Caco-2 (cell line): Measurements from ENCODE around the gene CARD18. TPM values are rescaled to one million over a fixed set of nuclear protein-coding genes. Genes with fewer than 3 reads are reported as not detected.

ENCODE experiments used
- BruUV-seq: library from RNA; stranded (reverse); fragments of 400-500 nt; replicated peaks from 2 replicates; lab custom pipeline; 2021; lab: Mats Ljungman, UMichigan
- CTCF ChIA-PET: fragments of 300-600 bp; sonication (Branson Sonifier 250); formaldehyde crosslinking; loops from one replicate; lab custom pipeline; 2022; ENCODE audit warnings: antibody characterized with exemption; lab: Charles Lee
- POLR2A ChIA-PET: fragments of 300-600 bp; sonication (Branson Sonifier 250); formaldehyde crosslinking; loops from one replicate; lab custom pipeline; 2022; ENCODE audit warnings: antibody characterized with exemption; lab: Charles Lee
- DNase-seq, 2 experiments: peaks; one replicate each; pipeline versions ENCODE4 v3.0.0 to v3.0.0-alpha.2; 2020 to 2022
- H3K27me3 ChIP-seq: replicated peaks from 2 replicates; pipeline ENCODE4 v1.6.0; 2011; ENCODE audit warnings: low read length; ENCODE audit not compliant: control insufficient read depth, insufficient read depth
- H3K36me3 ChIP-seq: 2 replicates; pipeline ENCODE4 v1.5.1; 2011; ENCODE audit warnings: low read length; ENCODE audit not compliant: control insufficient read depth, insufficient read depth
- H3K4me1 ChIP-seq: fragments of 250-450 bp; sonication (Bioruptor Pico); 2 replicates; pipeline ENCODE4 v1.5.1; 2020; ENCODE audit warnings: mild to moderate bottlenecking
- H3K4me3 ChIP-seq: 2 replicates; pipeline ENCODE4 v1.5.1; 2011; ENCODE audit warnings: low read depth, mild to moderate bottlenecking, control low read depth, low read length
- H3K9me3 ChIP-seq: fragments of 250-450 bp; sonication (Bioruptor Pico); 2 replicates; pipeline ENCODE4 v1.5.1; 2020; ENCODE audit warnings: mild to moderate bottlenecking, moderate library complexity
- H3K27ac Mint-ChIP-seq: one replicate; pipeline ENCODE4 v1.8.0; 2022; ENCODE audit warnings: mixed read lengths; ENCODE audit not compliant: unreplicated experiment
- H3K27me3 Mint-ChIP-seq: one replicate; pipeline ENCODE4 v1.8.0; 2022; ENCODE audit warnings: mixed read lengths; ENCODE audit not compliant: insufficient read depth, unreplicated experiment
- H3K36me3 Mint-ChIP-seq: one replicate; pipeline ENCODE4 v1.8.0; 2022; ENCODE audit warnings: mild to moderate bottlenecking, mixed read lengths; ENCODE audit not compliant: insufficient read depth, unreplicated experiment
- H3K4me1 Mint-ChIP-seq: one replicate; pipeline ENCODE4 v1.8.0; 2022; ENCODE audit warnings: low read depth, mixed read lengths; ENCODE audit not compliant: unreplicated experiment
- H3K4me3 Mint-ChIP-seq: one replicate; pipeline ENCODE4 v1.8.0; 2022; ENCODE audit warnings: mild to moderate bottlenecking, moderate library complexity, mixed read lengths; ENCODE audit not compliant: unreplicated experiment
- H3K9me3 Mint-ChIP-seq: one replicate; pipeline ENCODE4 v1.8.0; 2022; ENCODE audit warnings: mixed read lengths; ENCODE audit not compliant: unreplicated experiment
- intact Hi-C: fragments of 100-400 bp; cut with micrococcal nuclease; formaldehyde crosslinking; loops from one replicate; pipeline ENCODE4 v1.10.0; 2022; ENCODE audit not compliant: unreplicated experiment
- total RNA-seq: library from RNA; stranded (reverse); gene quantifications from 2 replicates; pipeline ENCODE4 v1.2.3, GENCODE V29; 2022
- TF ChIP-seq, protein P1 (sequence below), 2 experiments: fragments of 200-600 bp in 1 of 2; IDR thresholded peaks; 1 replicate in 1 of 2; 2 replicates in 1 of 2; pipeline versions ENCODE4 v1.5.1 to v1.8.0; 2011 to 2022; ENCODE audit warnings: antibody characterized with exemption in 1 of 2, control low read depth in 1 of 2, inconsistent platforms in 1 of 2, low read depth in 1 of 2, low read length in 1 of 2, mild to moderate bottlenecking in 1 of 2, moderate library complexity in 1 of 2; ENCODE audit not compliant: insufficient read depth in 1 of 2, severe bottlenecking in 1 of 2, unreplicated experiment in 1 of 2

CARD18 gene
- total RNA-seq, 1 experiment from 2014 or later = not detected

DNA sequence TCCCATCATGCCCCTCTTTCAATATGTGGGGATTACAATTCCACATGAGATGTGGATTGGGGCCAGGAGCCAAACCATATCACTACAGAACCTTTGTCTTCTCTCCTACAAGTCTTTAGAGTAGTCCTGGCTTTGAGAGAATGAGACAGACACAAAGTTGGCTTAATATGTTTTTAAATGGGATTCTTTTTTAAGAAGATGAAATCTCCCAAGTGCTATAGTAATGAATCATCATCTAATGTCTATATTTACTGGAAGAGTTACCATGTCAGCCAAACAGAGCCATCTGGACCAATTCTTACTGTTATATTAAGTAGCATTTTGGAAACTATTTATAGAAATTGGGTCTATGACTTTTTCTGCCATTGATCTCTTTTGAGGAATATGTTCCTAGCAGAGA is 38.1 kb upstream of the CARD18 start:
- DNase-seq = no peak
- Histone ChIP-seq H3K9me3 (no peaks in the 10 kb centered on the region), H3K36me3 (no peaks in the 10 kb centered on the region), H3K4me3 (no peak overlapping the region), H3K27me3 (no peaks in the 10 kb centered on the region), H3K4me1 (no peaks in the 10 kb centered on the region)
- Mint-ChIP-seq H3K36me3 (no peaks in the 10 kb centered on the region), H3K4me1 (no peaks in the 10 kb centered on the region), H3K27ac (no peak overlapping the region), H3K27me3 (no peaks in the 10 kb centered on the region), H3K4me3 (no peak overlapping the region), H3K9me3 (peaks cover 2% of the 10 kb centered on the region)
- no TSS peak for BruUV-seq
- ChIA-PET CTCF (no interaction called here), POLR2A (no interaction called here)
- TF ChIP-seq, protein P1, sequence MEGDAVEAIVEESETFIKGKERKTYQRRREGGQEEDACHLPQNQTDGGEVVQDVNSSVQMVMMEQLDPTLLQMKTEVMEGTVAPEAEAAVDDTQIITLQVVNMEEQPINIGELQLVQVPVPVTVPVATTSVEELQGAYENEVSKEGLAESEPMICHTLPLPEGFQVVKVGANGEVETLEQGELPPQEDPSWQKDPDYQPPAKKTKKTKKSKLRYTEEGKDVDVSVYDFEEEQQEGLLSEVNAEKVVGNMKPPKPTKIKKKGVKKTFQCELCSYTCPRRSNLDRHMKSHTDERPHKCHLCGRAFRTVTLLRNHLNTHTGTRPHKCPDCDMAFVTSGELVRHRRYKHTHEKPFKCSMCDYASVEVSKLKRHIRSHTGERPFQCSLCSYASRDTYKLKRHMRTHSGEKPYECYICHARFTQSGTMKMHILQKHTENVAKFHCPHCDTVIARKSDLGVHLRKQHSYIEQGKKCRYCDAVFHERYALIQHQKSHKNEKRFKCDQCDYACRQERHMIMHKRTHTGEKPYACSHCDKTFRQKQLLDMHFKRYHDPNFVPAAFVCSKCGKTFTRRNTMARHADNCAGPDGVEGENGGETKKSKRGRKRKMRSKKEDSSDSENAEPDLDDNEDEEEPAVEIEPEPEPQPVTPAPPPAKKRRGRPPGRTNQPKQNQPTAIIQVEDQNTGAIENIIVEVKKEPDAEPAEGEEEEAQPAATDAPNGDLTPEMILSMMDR (IDR thresholded peaks at IDR 0.05; ENCODE audit: insufficient read depth in 1 of 2, low read depth in 1 of 2, low read length in 1 of 2, severe bottlenecking in 1 of 2, unreplicated experiment in 1 of 2) = no peak
- intact Hi-C loops = no loop called here

DNA sequence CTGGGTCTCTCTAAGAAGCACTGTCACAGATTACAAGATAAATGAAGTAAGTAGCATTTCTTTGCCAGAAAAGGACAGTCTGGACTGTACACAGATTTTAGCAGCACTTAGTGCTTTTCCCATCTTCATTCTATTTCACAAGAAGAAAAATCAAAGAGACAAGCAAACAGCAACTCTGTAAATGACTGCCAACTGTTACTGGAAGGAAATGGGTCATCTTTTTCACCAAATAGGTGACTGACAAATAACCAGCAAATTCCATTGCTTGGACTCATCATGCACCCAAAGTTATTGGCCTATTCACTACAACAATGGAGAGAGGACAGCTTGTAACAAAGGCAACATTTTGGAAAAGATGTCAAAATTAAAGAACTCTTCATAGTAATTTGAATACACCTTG is 28.9 kb upstream of the CARD18 start:
- Histone ChIP-seq H3K36me3 (no peaks in the 10 kb centered on the region), H3K4me3 (no peak overlapping the region), H3K9me3 (no peaks in the 10 kb centered on the region; the same call in 1 of the 2 replicates), H3K27me3 (no peaks in the 10 kb centered on the region), H3K4me1 (no peaks in the 10 kb centered on the region)
- H3K4me1 Mint-ChIP-seq = no peaks in the 10 kb centered on the region
- no peaks in the 10 kb centered on the region for H3K27me3 Mint-ChIP-seq
- intact Hi-C loops = no loop called here
- BruUV-seq = no TSS peak
- no peak for DNase-seq
- no peak overlapping the region for H3K4me3 Mint-ChIP-seq
- H3K9me3 Mint-ChIP-seq = peaks cover 42% of the 10 kb centered on the region
- CTCF ChIA-PET = no interaction called here
- TF ChIP-seq, protein P1 (IDR thresholded peaks at IDR 0.05; ENCODE audit: insufficient read depth in 1 of 2, low read depth in 1 of 2, low read length in 1 of 2, severe bottlenecking in 1 of 2, unreplicated experiment in 1 of 2) = no peak
- POLR2A ChIA-PET = no interaction called here
- H3K27ac Mint-ChIP-seq = no peak overlapping the region
- no peaks in the 10 kb centered on the region for H3K36me3 Mint-ChIP-seq

DNA sequence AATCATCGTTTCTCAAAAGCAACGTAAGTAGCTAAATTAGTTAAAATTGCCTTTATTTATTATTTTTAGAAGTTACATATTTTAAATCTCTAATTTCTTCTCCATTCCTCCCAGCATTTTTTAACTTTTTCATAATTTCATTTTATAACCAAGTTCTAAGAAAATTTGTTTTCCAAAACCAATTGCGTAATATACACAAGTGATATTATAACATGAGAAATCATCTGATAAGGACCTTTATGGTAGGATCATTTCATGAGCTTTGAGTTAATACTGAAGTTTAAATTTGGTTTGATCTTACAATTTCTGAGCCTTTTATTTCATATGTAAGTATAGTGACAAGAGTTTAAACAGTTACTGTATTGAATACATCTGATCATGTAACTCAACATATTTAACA is 27.7 kb upstream of the CARD18 start:
- Histone ChIP-seq H3K4me3 (no peak overlapping the region), H3K9me3 (no peaks in the 10 kb centered on the region; the same call in 1 of the 2 replicates), H3K27me3 (no peaks in the 10 kb centered on the region), H3K36me3 (no peaks in the 10 kb centered on the region), H3K4me1 (no peaks in the 10 kb centered on the region)
- H3K36me3 Mint-ChIP-seq = no peaks in the 10 kb centered on the region
- ChIA-PET CTCF (no interaction called here), POLR2A (no interaction called here)
- H3K4me3 Mint-ChIP-seq = no peak overlapping the region
- intact Hi-C loops = no loop called here
- TF ChIP-seq, protein P1 (IDR thresholded peaks at IDR 0.05; ENCODE audit: insufficient read depth in 1 of 2, low read depth in 1 of 2, low read length in 1 of 2, severe bottlenecking in 1 of 2, unreplicated experiment in 1 of 2) = no peak
- no peaks in the 10 kb centered on the region for H3K27me3 Mint-ChIP-seq
- peaks cover 5% of the 10 kb centered on the region for H3K4me1 Mint-ChIP-seq
- peaks cover 46% of the 10 kb centered on the region for H3K9me3 Mint-ChIP-seq
- H3K27ac Mint-ChIP-seq = no peak overlapping the region
- no peak for DNase-seq
- BruUV-seq = no TSS peak
